ENCODE results near the gene ECT2. TPM values are rescaled to one million over a fixed set of nuclear protein-coding genes. Genes with fewer than 3 reads are reported as not detected.
"Not testable (repeated sequence)": the region's sequence is repeated elsewhere in the genome, so short reads cannot be mapped to it uniquely, and the experiment has no call there.

The ECT2 gene
- total RNA-seq, 2 donors from 2014 or later = 7.0 to 11.4 TPM

- intact Hi-C loops (cut with DNase I) = no loop called here
- no peak for DNase-seq (ENCODE audit: low spot score)
These were observed 95.6 kb downstream of the ECT2 start for GRCh38 chr3:172846103-172846561.

DNA sequence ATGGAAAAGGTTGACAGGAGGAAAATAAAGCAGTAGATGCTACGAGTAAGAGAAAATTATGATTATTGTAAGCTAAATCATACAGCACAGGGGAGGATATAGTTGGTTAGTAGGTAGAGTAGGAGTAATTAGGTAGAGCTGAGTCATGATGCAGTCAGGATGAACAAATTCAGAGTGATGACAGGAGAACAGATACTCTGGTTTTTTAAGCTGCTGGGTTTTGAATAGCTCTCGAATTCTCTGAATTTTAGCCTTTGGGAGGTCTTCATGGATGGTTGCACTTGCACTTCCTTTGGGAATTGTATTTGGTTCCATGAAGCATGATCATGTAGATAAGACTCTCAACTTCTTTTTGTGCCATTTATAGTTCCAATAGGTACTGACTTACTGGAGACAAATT, 96.2 kb downstream of the ECT2 start:
- intact Hi-C loops (cut with DNase I) = no loop called here
- no peak for DNase-seq (ENCODE audit: low spot score)

DNA sequence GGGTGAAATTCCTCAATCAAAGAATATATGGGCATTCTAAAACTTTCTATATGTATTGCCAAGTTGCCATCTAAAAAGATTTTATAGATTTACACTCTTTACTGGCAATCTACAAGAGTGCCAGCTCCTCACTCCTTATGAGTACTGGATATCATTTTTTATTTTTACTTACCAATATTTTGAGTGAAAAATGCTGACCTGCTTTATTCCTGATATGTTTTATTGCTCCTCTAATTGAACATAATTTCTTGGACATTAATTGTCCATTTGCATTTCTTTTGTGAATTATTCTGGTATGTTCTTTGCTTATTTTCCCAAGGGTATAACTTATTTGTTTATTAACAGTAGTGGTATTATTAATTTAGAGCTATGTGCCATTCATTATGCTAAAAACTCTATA, 96.8 kb downstream of the ECT2 start:
- no peak for DNase-seq (ENCODE audit: low spot score)
- intact Hi-C loops (cut with DNase I) = no loop called here

DNA sequence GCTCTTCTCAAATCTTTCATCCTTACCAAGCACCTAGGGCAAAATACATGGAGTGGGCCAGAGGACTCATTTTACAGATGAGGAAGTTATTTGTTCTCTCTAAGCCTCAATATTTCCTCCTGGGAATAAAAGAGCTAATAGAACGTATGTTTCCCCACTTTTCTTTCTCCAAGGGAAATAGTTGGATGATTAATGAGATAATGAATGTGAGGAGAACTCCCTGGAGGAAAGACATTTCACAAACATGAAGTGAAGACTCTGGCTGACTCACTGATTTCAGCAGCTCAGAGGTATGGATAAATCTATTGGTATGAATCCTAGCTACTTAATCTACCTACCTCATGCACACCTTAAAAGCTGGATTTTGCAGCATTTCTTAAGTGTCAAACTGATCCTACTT, 98.4 kb downstream of the ECT2 start:
- intact Hi-C loops (cut with DNase I) = no loop called here
- DNase-seq (ENCODE audit: low spot score) = no peak

- DNase-seq (ENCODE audit: low spot score) = no peak
- intact Hi-C loops (cut with DNase I) = no loop called here
These were observed 102.5 kb downstream of the ECT2 start for GRCh38 chr3:172853005-172853404.

GRCh38 chr3:172853921-172854666, 103.6 kb downstream of the ECT2 start:
- intact Hi-C loops (cut with DNase I) = no loop called here
- no peak for DNase-seq (ENCODE audit: low spot score)

DNA sequence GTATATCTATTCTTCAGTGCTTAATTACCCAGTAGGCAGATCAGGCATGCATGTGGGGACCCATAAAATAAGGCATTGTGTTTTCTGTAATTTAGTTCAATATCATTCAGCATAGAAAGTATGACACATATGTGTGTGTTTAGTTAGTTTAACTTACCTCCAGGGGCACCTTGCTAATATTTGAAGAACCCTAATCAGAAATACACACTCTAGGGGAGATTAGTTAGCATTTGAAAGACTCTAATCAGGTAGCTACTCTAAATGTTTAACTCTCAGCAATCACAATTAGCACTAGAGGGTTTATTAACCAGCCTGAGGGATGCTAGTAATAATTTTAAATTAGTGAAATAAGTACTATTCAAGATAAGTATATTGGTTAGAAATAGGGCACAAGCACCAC, 104.5 kb downstream of the ECT2 start:
- no peak for DNase-seq (ENCODE audit: low spot score)
- intact Hi-C loops (cut with DNase I) = no loop called here

- DNase-seq (ENCODE audit: low spot score) = no peak
- intact Hi-C loops (cut with DNase I) = no loop called here
These were observed 106.5 kb downstream of the ECT2 start for GRCh38 chr3:172856795-172857742.

DNA sequence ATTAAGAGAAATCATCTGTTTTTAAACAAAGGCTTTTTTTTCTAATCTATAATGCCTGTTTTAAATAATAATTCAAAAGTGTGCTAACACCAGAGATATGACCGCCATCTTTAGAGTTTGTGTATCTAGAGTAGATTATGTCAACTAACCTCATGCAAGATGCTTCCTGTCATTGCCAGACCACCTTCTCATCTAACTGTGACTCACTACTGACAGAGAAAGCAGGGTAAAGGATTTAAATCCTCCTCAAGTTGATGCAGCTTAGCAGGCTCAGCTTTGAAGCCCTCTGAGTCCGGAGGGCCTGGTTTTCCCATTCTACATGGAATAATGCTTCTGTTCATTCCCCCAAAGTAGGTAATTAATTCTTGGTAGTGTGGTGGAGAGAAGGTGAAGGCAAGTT, 108.5 kb downstream of the ECT2 start:
- intact Hi-C loops (cut with DNase I) = no loop called here
- DNase-seq (ENCODE audit: low spot score) = no peak

DNA sequence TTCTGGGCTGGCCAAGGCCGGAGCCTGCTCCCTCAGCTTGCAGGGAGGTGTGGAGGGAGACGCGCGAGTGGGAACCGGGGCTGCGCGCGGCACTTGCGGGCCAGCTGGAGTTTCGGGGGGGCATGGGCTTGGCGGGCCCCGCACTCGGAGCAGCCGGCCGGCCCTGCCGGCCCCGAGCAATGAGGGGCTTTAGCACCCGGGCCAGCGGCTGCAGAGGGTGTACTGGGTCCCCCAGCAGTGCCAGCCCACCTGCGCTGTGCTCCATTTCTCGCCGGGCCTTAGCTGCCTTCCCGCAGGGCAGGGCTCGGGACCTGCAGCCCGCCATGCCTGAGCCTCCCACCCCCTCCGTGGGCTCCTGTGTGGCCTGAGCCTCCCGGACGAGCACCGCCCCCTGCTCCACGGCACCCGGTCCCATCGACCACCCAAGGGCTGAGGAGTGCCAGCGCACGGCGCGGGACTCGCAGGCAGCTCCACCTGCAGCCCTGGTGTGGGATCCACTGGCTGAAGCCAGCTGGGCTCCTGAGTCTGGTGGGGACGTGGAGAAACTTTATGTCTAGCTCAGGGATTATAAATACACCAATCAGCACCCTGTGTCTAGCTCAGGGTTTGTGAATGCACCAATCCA, 116.3 kb downstream of the ECT2 start:
- intact Hi-C loops (cut with DNase I); DNase-seq (ENCODE audit: low spot score): not testable (repeated sequence)

- DNase-seq (ENCODE audit: low spot score) = no peak
- intact Hi-C loops (cut with DNase I) = no loop called here
These were observed 118.2 kb downstream of the ECT2 start for GRCh38 chr3:172868582-172869200.

DNA sequence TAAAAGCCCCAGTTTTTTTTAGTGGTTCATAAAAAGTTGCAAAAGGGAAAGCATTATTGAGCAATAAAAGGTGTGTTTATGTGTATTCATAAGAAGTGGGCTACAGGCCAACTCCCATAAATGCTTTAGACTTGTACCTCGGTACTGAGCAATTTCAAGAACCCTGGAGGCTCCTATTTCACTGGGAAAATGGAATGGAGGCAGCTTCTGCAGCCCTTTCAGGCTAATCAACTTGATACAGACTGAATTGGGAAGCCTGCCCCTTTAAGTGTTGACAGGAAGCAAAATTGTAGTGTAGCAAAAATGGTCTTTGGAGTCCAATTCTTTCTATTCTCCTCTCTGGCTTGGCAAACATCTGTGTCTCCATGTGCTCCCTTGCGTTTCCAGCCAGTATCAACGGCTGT, 118.8 kb downstream of the ECT2 start:
- DNase-seq (ENCODE audit: low spot score) = no peak
- intact Hi-C loops (cut with DNase I) = no loop called here

DNA sequence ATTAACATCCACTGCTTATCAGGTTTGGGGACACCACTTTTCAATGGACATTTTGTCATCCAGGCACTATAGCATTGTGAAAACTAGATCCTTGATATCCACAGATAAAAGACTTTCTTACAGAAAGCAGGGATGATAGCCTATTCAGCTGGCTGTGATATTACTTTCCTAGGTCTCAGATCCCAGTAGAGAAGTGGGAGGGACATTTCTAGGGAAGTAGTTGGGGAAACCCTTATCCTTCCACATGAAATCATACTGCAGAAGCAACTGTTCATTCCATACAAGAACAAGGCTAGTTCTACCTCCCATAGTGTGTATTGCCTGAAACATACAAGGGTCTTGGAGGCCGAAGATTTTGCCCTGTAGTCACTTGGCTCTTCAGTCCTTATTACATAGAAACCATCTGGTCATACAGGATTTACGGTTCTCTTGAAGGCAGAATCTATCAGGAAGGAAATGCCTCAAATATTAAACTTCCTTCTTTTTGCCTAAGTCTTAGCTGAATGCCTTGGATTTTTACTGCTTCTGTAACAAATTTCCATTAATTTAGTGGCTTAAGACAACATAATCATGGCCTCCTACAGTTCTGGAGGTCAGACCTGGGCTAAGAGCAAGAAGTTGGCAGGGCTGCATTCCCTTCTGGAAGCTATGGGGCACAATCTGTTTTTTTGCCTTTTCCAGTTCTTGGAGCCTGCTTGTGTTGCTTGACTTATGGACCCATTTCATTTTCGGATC, 119.4 kb downstream of the ECT2 start:
- intact Hi-C loops (cut with DNase I) = no loop called here
- no peak for DNase-seq (ENCODE audit: low spot score)

Other genes starting within 250 kb of the ECT2 start
- 10 to 100 TPM; 17.3 to 18.7 TPM for gene TNFSF10, start 227.3 kb upstream of the ECT2 start, total RNA-seq
- gene NCEH1, start 39.7 kb upstream of the ECT2 start, total RNA-seq = 10 to 100 TPM; 10.3 to 15.6 TPM